ENCODE results near the gene LRRC15.
A peak's percentile ranks its signal among the peaks of the same experiment; 100 is the strongest.

Gene LRRC15

GRCh38 chr3:194390835-194391234 lies 21.3 kb upstream of the LRRC15 start:
- H3K27me3 ChIP-seq (ENCODE audit: insufficient read depth, low read depth, severe bottlenecking), result no peaks in the 10 kb centered on the region
- H3K4me3 ChIP-seq (ENCODE audit: low read depth, low read length), result no peak overlapping the region
- no peaks in the 10 kb centered on the region for H3K9me3 ChIP-seq (ENCODE audit: severe bottlenecking)
- H3K27ac ChIP-seq, result no peak overlapping the region
- TF ChIP-seq CTCF (IDR thresholded peaks at IDR 0.05; ENCODE audit: low read depth, low read length), result no peak
- no peaks in the 10 kb centered on the region for H3K36me3 ChIP-seq
- no peak for DNase-seq

GRCh38 chr3:194389269-194389668 lies 19.7 kb upstream of the LRRC15 start:
- no peak for TF ChIP-seq CTCF (IDR thresholded peaks at IDR 0.05; ENCODE audit: low read depth, low read length)
- no peak overlapping the region for H3K4me3 ChIP-seq (ENCODE audit: low read depth, low read length)
- no peaks in the 10 kb centered on the region for H3K27me3 ChIP-seq (ENCODE audit: insufficient read depth, low read depth, severe bottlenecking)
- DNase-seq, result no peak
- no peaks in the 10 kb centered on the region for H3K36me3 ChIP-seq
- H3K9me3 ChIP-seq (ENCODE audit: severe bottlenecking), result no peaks in the 10 kb centered on the region
- no peak overlapping the region for H3K27ac ChIP-seq

- no peak for DNase-seq
- Histone ChIP-seq H3K27me3 (ENCODE audit: insufficient read depth, low read depth, severe bottlenecking) (no peaks in the 10 kb centered on the region), H3K27ac (no peak overlapping the region), H3K4me3 (ENCODE audit: low read depth, low read length) (no peak overlapping the region), H3K9me3 (ENCODE audit: severe bottlenecking) (no peaks in the 10 kb centered on the region), H3K36me3 (no peaks in the 10 kb centered on the region)
- TF ChIP-seq CTCF (IDR thresholded peaks at IDR 0.05; ENCODE audit: low read depth, low read length), result no peak
Observed at GRCh38 chr3:194387926-194388418, 18.4 kb upstream of the LRRC15 start.

- H3K27me3 ChIP-seq (ENCODE audit: insufficient read depth, low read depth, severe bottlenecking), result no peaks in the 10 kb centered on the region
Observed at GRCh38 chr3:194387276-194387675, 17.7 kb upstream of the LRRC15 start.

GRCh38 chr3:194386648-194387047 lies 17.1 kb upstream of the LRRC15 start:
- Histone ChIP-seq H3K36me3 (no peaks in the 10 kb centered on the region), H3K27me3 (ENCODE audit: insufficient read depth, low read depth, severe bottlenecking) (no peaks in the 10 kb centered on the region), H3K27ac (peak overlapping the region; percentile 73), H3K4me3 (ENCODE audit: low read depth, low read length) (peak overlapping the region; percentile 3; the same call in 1 of the 2 replicates), H3K9me3 (ENCODE audit: severe bottlenecking) (no peaks in the 10 kb centered on the region)
- DNase-seq, result no peak
- no peak for TF ChIP-seq CTCF (IDR thresholded peaks at IDR 0.05; ENCODE audit: low read depth, low read length)

More at GRCh38 chr3:194387276-194387675, 17.7 kb upstream of the LRRC15 start:
- Histone ChIP-seq H3K36me3 (no peaks in the 10 kb centered on the region), H3K9me3 (ENCODE audit: severe bottlenecking) (no peaks in the 10 kb centered on the region), H3K27ac (peak overlapping the region; percentile 73), H3K4me3 (ENCODE audit: low read depth, low read length) (no peak overlapping the region)
- DNase-seq, result no peak
- no peak for TF ChIP-seq CTCF (IDR thresholded peaks at IDR 0.05; ENCODE audit: low read depth, low read length)

GRCh38 chr3:194386066-194386465 lies 16.5 kb upstream of the LRRC15 start:
- H3K4me3 ChIP-seq (ENCODE audit: low read depth, low read length), result peak overlapping the region; percentile 42
- peak; percentile 67 for DNase-seq
- peak overlapping the region; percentile 73 for H3K27ac ChIP-seq
- H3K9me3 ChIP-seq (ENCODE audit: severe bottlenecking), result no peaks in the 10 kb centered on the region
- no peak for TF ChIP-seq CTCF (IDR thresholded peaks at IDR 0.05; ENCODE audit: low read depth, low read length)
- H3K36me3 ChIP-seq, result no peaks in the 10 kb centered on the region
- no peaks in the 10 kb centered on the region for H3K27me3 ChIP-seq (ENCODE audit: insufficient read depth, low read depth, severe bottlenecking)

Measured in WERI-Rb-1 (cell line).